ENCODE results near the gene ALDOC.

The ALDOC gene

GRCh38 chr17:28530250-28530649 lies 46.4 kb downstream of the ALDOC start:
- DNase-seq, result no peak

GRCh38 chr17:28529013-28529400 lies 47.7 kb downstream of the ALDOC start:
- no peak for DNase-seq

GRCh38 chr17:28528327-28529012 lies 48.2 kb downstream of the ALDOC start:
- DNase-seq, result no peak

GRCh38 chr17:28527859-28528258 lies 48.8 kb downstream of the ALDOC start:
- no peak for DNase-seq

GRCh38 chr17:28527181-28527681 lies 49.5 kb downstream of the ALDOC start:
- DNase-seq, result no peak

- no peak for DNase-seq
Measured at GRCh38 chr17:28526381-28526780, 50.3 kb downstream of the ALDOC start.

GRCh38 chr17:28524476-28525424 lies 51.9 kb downstream of the ALDOC start:
- no peak for DNase-seq

- DNase-seq, result no peak
Measured at GRCh38 chr17:28523876-28524275, 52.8 kb downstream of the ALDOC start.

- DNase-seq, result no peak
Measured at GRCh38 chr17:28523186-28523585, 53.5 kb downstream of the ALDOC start.
